ENCODE measurements around the gene KCNT2. TPM values are rescaled to one million over a fixed set of nuclear protein-coding genes. Genes with fewer than 3 reads are reported as not detected.
A peak's percentile ranks its signal among the peaks of the same experiment; 100 is the strongest.

Gene KCNT2
- total and polyA plus RNA-seq, 2 donors: 4.7 to 31.2 TPM

DNA sequence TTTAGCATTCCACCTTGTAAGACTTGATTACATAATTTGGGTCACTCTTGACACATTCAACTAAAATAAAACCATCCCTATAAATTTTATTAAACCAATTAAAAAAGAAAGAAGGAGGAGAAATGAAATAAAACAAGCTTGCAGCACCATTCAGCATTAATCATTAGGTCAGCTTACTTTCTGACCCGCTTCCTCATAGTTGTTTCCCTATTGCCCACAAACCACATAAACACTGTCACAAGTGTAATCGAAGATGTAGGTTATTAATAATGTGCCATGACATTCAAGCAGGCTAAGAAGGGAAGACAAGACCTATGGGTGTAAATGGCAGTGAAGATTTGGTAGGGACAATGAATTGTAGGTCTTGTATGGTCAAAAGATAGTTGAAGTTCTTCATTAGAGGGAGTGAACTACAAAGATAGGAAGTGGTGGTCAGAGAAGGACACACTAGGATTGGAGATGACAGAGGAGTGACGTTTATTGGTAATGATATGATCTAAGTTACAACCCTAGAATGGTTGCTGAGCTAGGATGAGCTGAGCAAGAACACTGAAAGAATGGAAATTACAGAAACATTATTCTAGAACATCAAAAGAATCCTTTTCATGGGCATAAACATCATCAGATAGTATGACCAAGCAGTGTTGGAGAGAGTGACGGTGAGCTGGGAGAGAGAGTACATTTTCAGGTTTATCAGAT lies 231.5 kb downstream of the KCNT2 start:
- no peaks in the 10 kb centered on the region for H3K4me1 ChIP-seq (ENCODE audit: insufficient read depth)
- no peaks in the 10 kb centered on the region for H3K36me3 ChIP-seq (ENCODE audit: insufficient read depth)
- no peak overlapping the region for H3K4me3 ChIP-seq (ENCODE audit: low read depth, low read length)
- WGBS: 86% methylated on average over 4 of the region's 4 CpGs
- DNase-seq (ENCODE audit: extremely low spot score): no peak
- H3K27ac ChIP-seq (ENCODE audit: low read depth): no peak overlapping the region

DNA sequence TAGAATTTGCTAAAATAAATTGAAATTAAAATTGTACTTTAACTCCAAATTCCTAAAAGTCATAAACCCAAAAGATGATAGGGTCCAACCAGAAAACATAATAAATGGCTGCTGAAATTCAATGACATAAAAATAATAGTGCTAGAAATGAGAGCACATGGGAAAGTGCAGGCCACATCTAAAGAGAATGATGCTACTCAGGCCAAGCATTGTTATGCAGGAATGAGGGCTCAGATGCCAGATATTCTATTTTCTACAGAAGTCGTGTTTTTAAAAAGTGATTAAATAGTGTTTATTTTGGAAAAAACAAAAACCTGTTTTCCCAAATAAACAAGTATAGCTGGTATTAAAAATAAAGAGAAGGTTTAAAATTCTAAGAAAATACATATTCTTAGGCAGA lies 234.4 kb downstream of the KCNT2 start:
- Histone ChIP-seq H3K4me1 (ENCODE audit: insufficient read depth) (no peaks in the 10 kb centered on the region), H3K4me3 (ENCODE audit: low read depth, low read length) (no peak overlapping the region), H3K27ac (ENCODE audit: low read depth) (no peak overlapping the region), H3K36me3 (ENCODE audit: insufficient read depth) (no peaks in the 10 kb centered on the region)
- DNase-seq (ENCODE audit: extremely low spot score): no peak
- 53% methylated on average over 1 of the region's 1 CpG for WGBS

DNA sequence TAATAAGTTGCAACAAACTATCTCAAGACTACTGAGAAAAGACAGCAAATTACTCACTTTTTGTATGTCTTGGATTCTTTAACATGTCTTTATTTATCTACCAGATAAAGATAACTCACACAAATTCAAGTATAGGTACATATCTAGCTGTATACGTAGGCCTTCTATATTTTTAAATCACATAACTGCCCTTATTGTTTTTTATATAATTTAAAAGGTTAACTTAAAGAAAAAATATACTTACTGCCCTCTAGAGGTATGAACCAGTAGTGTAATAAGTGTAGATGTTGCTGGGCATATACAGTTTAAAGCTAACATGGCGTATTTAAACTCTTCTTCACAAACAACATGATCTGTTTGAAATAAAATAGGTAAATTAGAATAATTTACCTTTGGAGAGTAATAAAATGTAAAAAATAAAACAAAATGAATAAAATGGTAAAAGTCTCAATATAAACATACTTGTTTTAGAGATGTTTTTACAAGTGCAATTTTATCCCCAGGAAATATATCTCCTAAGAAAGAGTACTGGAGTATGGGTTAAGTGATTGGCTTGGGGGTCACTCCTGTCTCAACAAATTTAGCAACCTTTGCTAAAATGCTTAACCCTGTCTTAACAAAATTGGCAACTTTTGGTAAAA lies 235.2 kb downstream of the KCNT2 start:
- no peaks in the 10 kb centered on the region for H3K4me1 ChIP-seq (ENCODE audit: insufficient read depth)
- H3K27ac ChIP-seq (ENCODE audit: low read depth): no peak overlapping the region
- 72% methylated on average over 2 of the region's 2 CpGs for WGBS
- H3K4me3 ChIP-seq (ENCODE audit: low read depth, low read length): no peak overlapping the region
- DNase-seq (ENCODE audit: extremely low spot score): no peak
- H3K36me3 ChIP-seq (ENCODE audit: insufficient read depth): no peaks in the 10 kb centered on the region

DNA sequence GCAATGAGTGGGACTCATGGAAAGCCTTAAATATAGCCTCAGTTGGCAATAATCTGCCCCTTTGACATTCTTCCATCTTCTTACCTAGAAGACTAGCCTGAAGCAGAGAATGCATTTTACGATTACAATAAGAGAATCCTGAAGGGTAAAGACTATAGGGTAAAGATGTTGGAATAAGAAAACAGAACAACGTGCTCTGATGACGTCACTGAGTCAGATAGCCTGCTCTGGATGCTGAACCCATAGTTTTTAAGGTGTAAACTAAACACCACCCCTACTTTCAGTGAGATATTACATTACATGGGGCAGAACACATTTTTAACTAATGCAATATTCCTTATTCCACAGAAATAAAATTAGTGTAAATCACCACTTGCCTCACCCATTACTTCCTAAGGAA lies 240.4 kb downstream of the KCNT2 start:
- WGBS: 96% methylated on average over 3 of the region's 3 CpGs
- no peak overlapping the region for H3K4me3 ChIP-seq (ENCODE audit: low read depth, low read length)
- H3K27ac ChIP-seq (ENCODE audit: low read depth): no peak overlapping the region
- no peaks in the 10 kb centered on the region for H3K4me1 ChIP-seq (ENCODE audit: insufficient read depth)
- no peak for DNase-seq (ENCODE audit: extremely low spot score)
- no peaks in the 10 kb centered on the region for H3K36me3 ChIP-seq (ENCODE audit: insufficient read depth)

- WGBS: 66% methylated on average over 5 of the region's 5 CpGs
- no peaks in the 10 kb centered on the region for H3K4me1 ChIP-seq (ENCODE audit: insufficient read depth)
- H3K27ac ChIP-seq (ENCODE audit: low read depth): no peak overlapping the region
- no peaks in the 10 kb centered on the region for H3K36me3 ChIP-seq (ENCODE audit: insufficient read depth)
- DNase-seq (ENCODE audit: extremely low spot score): no peak
- H3K4me3 ChIP-seq (ENCODE audit: low read depth, low read length): no peak overlapping the region
These were observed 241.3 kb downstream of the KCNT2 start for GRCh38 chr1:196366817-196367495.

- Histone ChIP-seq H3K4me3 (ENCODE audit: low read depth, low read length) (no peak overlapping the region), H3K27ac (ENCODE audit: low read depth) (no peak overlapping the region), H3K36me3 (ENCODE audit: insufficient read depth) (no peaks in the 10 kb centered on the region), H3K4me1 (ENCODE audit: insufficient read depth) (no peaks in the 10 kb centered on the region)
- no peak for DNase-seq (ENCODE audit: extremely low spot score)
- WGBS: 85% methylated on average over 5 of the region's 5 CpGs
These were observed 247.0 kb downstream of the KCNT2 start for GRCh38 chr1:196361112-196361714.

- Histone ChIP-seq H3K36me3 (ENCODE audit: insufficient read depth) (no peaks in the 10 kb centered on the region), H3K4me1 (ENCODE audit: insufficient read depth) (no peaks in the 10 kb centered on the region), H3K4me3 (ENCODE audit: low read depth, low read length) (no peak overlapping the region), H3K27ac (ENCODE audit: low read depth) (no peak overlapping the region)
- no peak for DNase-seq (ENCODE audit: extremely low spot score)
- WGBS: 99% methylated on average over 1 of the region's 1 CpG
These were observed 250.3 kb downstream of the KCNT2 start for GRCh38 chr1:196357913-196358312.

- WGBS: 80% methylated on average over 3 of the region's 3 CpGs
- no peak for DNase-seq (ENCODE audit: extremely low spot score)
- H3K4me1 ChIP-seq (ENCODE audit: insufficient read depth): no peaks in the 10 kb centered on the region
- H3K27ac ChIP-seq (ENCODE audit: low read depth): no peak overlapping the region
- H3K4me3 ChIP-seq (ENCODE audit: low read depth, low read length): no peak overlapping the region
- H3K36me3 ChIP-seq (ENCODE audit: insufficient read depth): no peaks in the 10 kb centered on the region
These were observed 252.9 kb downstream of the KCNT2 start for GRCh38 chr1:196355206-196355786.

- DNase-seq (ENCODE audit: extremely low spot score): no peak
- H3K4me3 ChIP-seq (ENCODE audit: low read depth, low read length): no peak overlapping the region
- 63% methylated on average over 2 of the region's 2 CpGs for WGBS
- H3K27ac ChIP-seq (ENCODE audit: low read depth): no peak overlapping the region
- no peaks in the 10 kb centered on the region for H3K36me3 ChIP-seq (ENCODE audit: insufficient read depth)
- no peaks in the 10 kb centered on the region for H3K4me1 ChIP-seq (ENCODE audit: insufficient read depth)
These were observed 263.8 kb downstream of the KCNT2 start for GRCh38 chr1:196344453-196344852.

DNA sequence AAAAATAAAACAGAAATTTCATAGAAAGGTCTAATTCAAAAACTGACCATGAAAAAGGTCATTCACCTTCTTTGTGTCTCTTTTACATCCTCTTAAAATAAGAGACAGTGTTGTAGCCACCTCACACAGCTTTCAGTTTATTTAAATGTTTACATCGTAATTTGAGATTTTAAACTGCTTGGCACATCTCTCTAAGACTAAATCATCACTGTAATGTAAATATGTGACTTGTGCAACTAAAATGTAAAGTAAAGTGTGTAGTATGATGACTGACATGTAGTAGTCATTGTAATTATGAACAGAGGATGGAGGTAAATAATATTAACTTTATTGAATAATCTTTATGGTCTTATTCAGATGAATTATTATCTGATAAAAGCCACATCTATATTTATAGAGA lies 283.9 kb downstream of the KCNT2 start:
- Histone ChIP-seq H3K4me3 (ENCODE audit: low read depth, low read length) (no peak overlapping the region), H3K4me1 (ENCODE audit: insufficient read depth) (no peaks in the 10 kb centered on the region), H3K27ac (ENCODE audit: low read depth) (no peak overlapping the region), H3K36me3 (ENCODE audit: insufficient read depth) (no peaks in the 10 kb centered on the region)
- 60% methylated on average over 1 of the region's 1 CpG for WGBS
- DNase-seq (ENCODE audit: extremely low spot score): no peak

GRCh38 chr1:196323869-196324268 lies 284.4 kb downstream of the KCNT2 start:
- H3K27ac ChIP-seq (ENCODE audit: low read depth): no peak overlapping the region
- DNase-seq (ENCODE audit: extremely low spot score): no peak
- no peaks in the 10 kb centered on the region for H3K4me1 ChIP-seq (ENCODE audit: insufficient read depth)
- H3K36me3 ChIP-seq (ENCODE audit: insufficient read depth): no peaks in the 10 kb centered on the region
- 87% methylated on average over 3 of the region's 3 CpGs for WGBS
- no peak overlapping the region for H3K4me3 ChIP-seq (ENCODE audit: low read depth, low read length)

DNA sequence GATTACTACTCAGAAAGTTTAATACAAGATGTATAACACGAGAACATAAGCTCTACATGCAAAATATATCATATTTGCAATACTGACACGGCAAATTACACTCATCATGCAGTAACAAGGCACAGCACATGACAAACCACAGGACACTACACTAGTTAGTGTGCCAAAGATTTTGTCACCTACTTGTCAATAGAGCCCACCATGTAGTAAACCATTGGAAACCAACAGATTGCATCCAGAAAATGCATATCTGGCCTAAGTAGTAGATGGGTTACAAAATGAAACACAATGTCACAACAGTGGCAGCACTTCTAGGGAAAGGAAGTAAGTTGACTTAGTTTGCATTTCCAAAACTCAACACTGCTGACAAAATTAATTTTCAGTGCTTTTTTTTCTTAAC lies 288.9 kb downstream of the KCNT2 start:
- H3K36me3 ChIP-seq (ENCODE audit: insufficient read depth): no peaks in the 10 kb centered on the region
- H3K4me3 ChIP-seq (ENCODE audit: low read depth, low read length): no peak overlapping the region
- WGBS: 90% methylated on average over 2 of the region's 2 CpGs

DNA sequence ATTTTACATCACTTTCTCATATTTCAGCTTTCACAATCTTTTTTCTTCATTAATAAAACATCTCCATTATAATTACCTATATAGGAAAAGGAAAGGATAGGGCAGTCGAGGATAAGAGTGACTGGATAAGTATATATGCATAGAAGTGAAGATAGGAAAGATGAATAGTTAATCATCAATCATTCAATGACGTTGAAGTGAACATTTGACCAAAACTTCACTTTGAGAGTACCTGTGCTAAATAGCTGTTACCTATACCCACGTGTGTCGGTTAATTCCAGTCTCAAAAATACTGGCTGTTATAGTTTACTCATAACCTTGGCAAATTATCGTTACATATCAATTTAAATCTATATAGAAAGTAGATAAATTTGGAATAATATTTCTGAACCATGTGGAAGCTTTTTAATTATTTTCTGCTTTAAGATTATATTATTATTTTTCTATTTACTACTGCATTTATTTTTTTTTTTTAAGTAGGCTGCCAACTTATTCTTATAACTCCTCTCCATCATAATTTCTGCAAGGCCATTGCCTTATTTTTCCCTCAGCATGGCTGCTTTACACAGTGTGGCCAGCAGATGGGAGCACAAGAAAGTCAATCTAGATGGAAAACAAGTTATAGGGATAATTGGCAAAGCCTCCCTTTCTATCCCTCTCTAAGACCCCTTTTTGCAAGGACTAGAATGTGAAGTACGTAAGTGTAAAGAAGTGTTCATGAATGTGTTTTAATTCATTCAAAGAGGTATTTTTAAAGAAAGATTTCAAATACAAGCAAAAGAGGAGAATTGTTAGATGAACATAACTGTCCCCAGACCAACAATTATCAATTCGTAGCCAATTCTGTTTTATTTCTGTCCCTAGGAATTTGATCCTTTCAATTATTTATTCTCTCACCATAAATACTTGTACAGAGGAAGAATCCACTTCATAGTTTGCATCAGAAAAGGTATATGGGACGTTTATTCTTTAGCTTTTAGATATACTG lies 290.4 kb downstream of the KCNT2 start:
- Histone ChIP-seq H3K36me3 (ENCODE audit: insufficient read depth) (no peaks in the 10 kb centered on the region), H3K4me1 (ENCODE audit: insufficient read depth) (no peaks in the 10 kb centered on the region), H3K27ac (ENCODE audit: low read depth) (no peak overlapping the region), H3K4me3 (ENCODE audit: low read depth, low read length) (no peak overlapping the region)
- 78% methylated on average over 8 of the region's 8 CpGs for WGBS
- DNase-seq (ENCODE audit: extremely low spot score): peak; percentile 18

More for the DNA sequence above, 288.9 kb downstream of the KCNT2 start:
- H3K4me1 ChIP-seq (ENCODE audit: insufficient read depth): no peaks in the 10 kb centered on the region
- no peak overlapping the region for H3K27ac ChIP-seq (ENCODE audit: low read depth)
- no peak for DNase-seq (ENCODE audit: extremely low spot score)

Measured in urinary bladder (tissue), 4 donors.